Gastroesophageal sphincter (tissue), 4 donors: ENCODE measurements around the gene SPAG17. TPM values are rescaled to one million over a fixed set of nuclear protein-coding genes. Genes with fewer than 3 reads are reported as not detected.

Source experiments
- ATAC-seq: fragments of 150-250 bp; one replicate; pipeline ENCODE4 v1.9.1; 2016; ENCODE audit warnings: mild to moderate bottlenecking, moderate library complexity
- H3K27ac ChIP-seq, 4 donors: fragments of 200-600 bp; sonication (generic) in 3 of 4; 1 replicate in 3 of 4; 2 replicates in 1 of 4; pipeline ENCODE4 v1.5.1; 2016 to 2019
- H3K27me3 ChIP-seq: fragments of 200-600 bp; sonication (generic); one replicate; pipeline ENCODE4 v1.5.1; 2019
- H3K36me3 ChIP-seq, 2 donors: fragments of 200-600 bp; sonication (generic); one replicate each; pipeline ENCODE4 v1.5.1; 2019; ENCODE audit warnings: control low read depth in 1 of 2
- H3K4me1 ChIP-seq, 3 donors: fragments of 200-600 bp; sonication (generic); 1 replicate in 2 of 3; 2 replicates in 1 of 3; pipeline ENCODE4 v1.5.1; 2016 to 2019; ENCODE audit warnings: control low read depth in 2 of 3
- H3K4me3 ChIP-seq, 2 donors: fragments of 200-600 bp; sonication (generic); one replicate each; pipeline ENCODE4 v1.5.1; 2019; ENCODE audit warnings: mild to moderate bottlenecking in 1 of 2, moderate library complexity in 1 of 2
- H3K9me3 ChIP-seq, 3 donors: fragments of 200-600 bp; sonication (generic); one replicate each; pipeline ENCODE4 v1.5.1; 2017 to 2019; ENCODE audit warnings: control low read depth in 2 of 3
- EP300 ChIP-seq: sonication (generic); formaldehyde crosslinking; IDR thresholded peaks from one replicate; pipeline ENCODE4 v1.6.1; 2017; ENCODE audit warnings: antibody characterized with exemption, mild to moderate bottlenecking
- POLR2A ChIP-seq, 2 donors: fragments of 450-650 bp; IDR thresholded peaks; one replicate each; pipeline ENCODE4 v1.6.1; 2017; ENCODE audit warnings: antibody characterized with exemption in 2 of 2, mild to moderate bottlenecking in 2 of 2, moderate library complexity in 1 of 2
- POLR2AphosphoS5 ChIP-seq: sonication (generic); formaldehyde crosslinking; IDR thresholded peaks from one replicate; pipeline ENCODE4 v1.6.1; 2017; ENCODE audit warnings: antibody characterized with exemption
- WGBS, 2 donors: methylation state at CpG; one replicate each; pipeline ENCODE4 v1.1.5; 2018; ENCODE audit warnings: low coverage in 1 of 2; 5-methylcytosine and 5-hydroxymethylcytosine counted together
- total RNA-seq, 4 donors: library from RNA; depleted of rRNA; stranded (reverse); fragments of >200 nt; gene quantifications; one replicate each; pipeline ENCODE4 v1.1.0, GENCODE V29; 2016
- TF ChIP-seq, protein P1 (sequence below), 4 experiments: fragments of 200-600 bp in 2 of 4; fragments of 450-650 bp in 2 of 4; sonication (generic) in 1 of 4; IDR thresholded peaks; one replicate each; pipeline ENCODE4 v1.5.1; 2017 to 2019; ENCODE audit warnings: antibody characterized with exemption in 4 of 4, mild to moderate bottlenecking in 2 of 4, moderate library complexity in 2 of 4

Gene SPAG17
- total RNA-seq, 4 donors from 2014 or later: 0.13 to 2.2 (median 0.42) TPM

- H3K9me3 ChIP-seq: peaks cover 0 to 2% (median 0%) of the 10 kb centered on the region in 3 donors
- no peak for ATAC-seq
- WGBS, 2 donors: 91 to 92% methylated on average over 6 to 7 of the region's 7 CpGs
Observed at GRCh38 chr1:118008011-118008410, 177.0 kb downstream of the SPAG17 start.

GRCh38 chr1:118007391-118007790 lies 177.6 kb downstream of the SPAG17 start:
- Histone ChIP-seq H3K9me3 (peaks cover 0 to 8% (median 0%) of the 10 kb centered on the region in 3 donors), H3K27me3 (no peaks in the 10 kb centered on the region), H3K4me3 (no peak overlapping the region), H3K27ac (no peak overlapping the region), H3K4me1 (no peaks in the 10 kb centered on the region), H3K36me3 (no peaks in the 10 kb centered on the region)
- no peak for TF ChIP-seq EP300
- no peak for TF ChIP-seq POLR2A (IDR thresholded peaks at IDR 0.05)
- TF ChIP-seq, protein P1, sequence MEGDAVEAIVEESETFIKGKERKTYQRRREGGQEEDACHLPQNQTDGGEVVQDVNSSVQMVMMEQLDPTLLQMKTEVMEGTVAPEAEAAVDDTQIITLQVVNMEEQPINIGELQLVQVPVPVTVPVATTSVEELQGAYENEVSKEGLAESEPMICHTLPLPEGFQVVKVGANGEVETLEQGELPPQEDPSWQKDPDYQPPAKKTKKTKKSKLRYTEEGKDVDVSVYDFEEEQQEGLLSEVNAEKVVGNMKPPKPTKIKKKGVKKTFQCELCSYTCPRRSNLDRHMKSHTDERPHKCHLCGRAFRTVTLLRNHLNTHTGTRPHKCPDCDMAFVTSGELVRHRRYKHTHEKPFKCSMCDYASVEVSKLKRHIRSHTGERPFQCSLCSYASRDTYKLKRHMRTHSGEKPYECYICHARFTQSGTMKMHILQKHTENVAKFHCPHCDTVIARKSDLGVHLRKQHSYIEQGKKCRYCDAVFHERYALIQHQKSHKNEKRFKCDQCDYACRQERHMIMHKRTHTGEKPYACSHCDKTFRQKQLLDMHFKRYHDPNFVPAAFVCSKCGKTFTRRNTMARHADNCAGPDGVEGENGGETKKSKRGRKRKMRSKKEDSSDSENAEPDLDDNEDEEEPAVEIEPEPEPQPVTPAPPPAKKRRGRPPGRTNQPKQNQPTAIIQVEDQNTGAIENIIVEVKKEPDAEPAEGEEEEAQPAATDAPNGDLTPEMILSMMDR (IDR thresholded peaks at IDR 0.05): no peak
- TF ChIP-seq POLR2AphosphoS5: no peak
- 80 to 86% methylated on average over 1 to 2 of the region's 2 CpGs for WGBS, 2 donors
- ATAC-seq: no peak

More at GRCh38 chr1:118008011-118008410, 177.0 kb downstream of the SPAG17 start:
- TF ChIP-seq EP300 (no peak), POLR2A (IDR thresholded peaks at IDR 0.05) (no peak), POLR2AphosphoS5 (no peak)
- TF ChIP-seq, protein P1 (IDR thresholded peaks at IDR 0.05): no peak
- Histone ChIP-seq H3K36me3 (no peaks in the 10 kb centered on the region), H3K27ac (no peak overlapping the region), H3K27me3 (no peaks in the 10 kb centered on the region), H3K4me3 (no peak overlapping the region), H3K4me1 (no peaks in the 10 kb centered on the region)

DNA sequence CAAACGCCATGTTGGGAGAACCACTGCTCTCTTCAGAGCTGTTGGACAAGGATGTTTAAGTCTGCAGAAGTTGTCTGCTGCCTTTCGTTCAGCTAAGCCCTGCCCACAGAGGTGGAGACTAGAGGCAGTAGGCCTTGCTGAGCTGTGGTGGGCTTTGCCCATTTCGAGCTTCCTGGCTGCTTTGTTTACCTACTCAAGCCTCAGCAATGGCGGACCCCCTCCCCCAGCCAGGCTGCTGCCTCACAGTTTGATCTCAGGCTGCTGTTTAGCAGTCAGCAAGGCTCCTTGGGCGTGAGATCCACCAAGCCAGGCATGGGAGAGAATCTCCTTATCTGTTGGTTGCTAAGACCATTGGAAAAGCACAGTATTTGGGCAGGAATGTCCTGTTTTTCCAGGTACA lies 180.7 kb downstream of the SPAG17 start:
- ATAC-seq: no peak
- Histone ChIP-seq H3K27me3 (no peaks in the 10 kb centered on the region), H3K36me3 (no peaks in the 10 kb centered on the region), H3K4me1 (no peaks in the 10 kb centered on the region), H3K9me3 (peaks cover 0 to 8% (median 0%) of the 10 kb centered on the region in 3 donors), H3K27ac (no peak overlapping the region), H3K4me3 (no peak overlapping the region)
- TF ChIP-seq, protein P1 (IDR thresholded peaks at IDR 0.05): no peak
- 83% methylated on average over 1 of the region's 5 CpGs; no CpG with 5 or more reads in 1 of the 2 donors for WGBS, 2 donors

- Histone ChIP-seq H3K27ac (no peak overlapping the region), H3K4me3 (no peak overlapping the region), H3K36me3 (no peaks in the 10 kb centered on the region), H3K9me3 (no peaks in the 10 kb centered on the region), H3K27me3 (no peaks in the 10 kb centered on the region), H3K4me1 (no peaks in the 10 kb centered on the region)
- TF ChIP-seq, protein P1 (IDR thresholded peaks at IDR 0.05): no peak
- TF ChIP-seq EP300 (no peak), POLR2A (IDR thresholded peaks at IDR 0.05) (no peak), POLR2AphosphoS5 (no peak)
- 71 to 73% methylated on average over 3 of the region's 3 CpGs for WGBS, 2 donors
- ATAC-seq: no peak
Observed at GRCh38 chr1:117985973-117986372, 199.1 kb downstream of the SPAG17 start.

GRCh38 chr1:117985239-117985638 lies 199.8 kb downstream of the SPAG17 start:
- Histone ChIP-seq H3K4me3 (no peak overlapping the region), H3K9me3 (no peaks in the 10 kb centered on the region), H3K4me1 (no peaks in the 10 kb centered on the region), H3K27ac (no peak overlapping the region), H3K36me3 (no peaks in the 10 kb centered on the region), H3K27me3 (no peaks in the 10 kb centered on the region)
- WGBS, 2 donors: 77 to 81% methylated on average over 1 of the region's 1 CpG
- ATAC-seq: no peak
- TF ChIP-seq, protein P1 (IDR thresholded peaks at IDR 0.05): no peak
- no peak for TF ChIP-seq EP300
